NCI-H1105 (cell line): ENCODE measurements around the gene NIPAL4.

Experiments
- DNase-seq: peaks from one replicate; lab custom pipeline; 2025; lab: John Stamatoyannopoulos, UW

NIPAL4 gene

DNA sequence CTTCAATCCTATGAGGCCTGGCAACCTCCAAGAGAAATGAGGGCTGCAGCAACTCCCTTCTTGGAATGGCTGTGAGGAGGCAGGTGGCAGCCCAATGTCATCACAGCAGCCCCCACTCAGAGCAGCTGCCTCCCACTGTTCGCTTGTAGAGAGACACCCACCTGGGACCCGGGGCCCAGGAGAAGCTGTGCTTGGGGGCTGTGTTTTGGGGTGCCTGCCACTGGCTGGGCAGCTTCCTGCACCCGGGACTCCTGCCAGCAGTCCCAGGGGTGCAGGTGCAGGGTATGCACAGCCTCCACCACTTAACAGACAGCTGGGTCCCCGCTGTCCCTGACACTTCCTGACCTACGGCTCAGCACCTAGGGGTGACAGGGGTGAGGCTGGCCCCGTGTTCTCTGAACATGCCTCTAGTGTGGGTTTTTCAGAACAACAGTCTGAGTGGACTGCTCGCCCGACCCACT, 26.2 kb downstream of the NIPAL4 start:
- no peak for DNase-seq

GRCh38 chr5:157486861-157487260, 26.8 kb downstream of the NIPAL4 start:
- no peak for DNase-seq

DNA sequence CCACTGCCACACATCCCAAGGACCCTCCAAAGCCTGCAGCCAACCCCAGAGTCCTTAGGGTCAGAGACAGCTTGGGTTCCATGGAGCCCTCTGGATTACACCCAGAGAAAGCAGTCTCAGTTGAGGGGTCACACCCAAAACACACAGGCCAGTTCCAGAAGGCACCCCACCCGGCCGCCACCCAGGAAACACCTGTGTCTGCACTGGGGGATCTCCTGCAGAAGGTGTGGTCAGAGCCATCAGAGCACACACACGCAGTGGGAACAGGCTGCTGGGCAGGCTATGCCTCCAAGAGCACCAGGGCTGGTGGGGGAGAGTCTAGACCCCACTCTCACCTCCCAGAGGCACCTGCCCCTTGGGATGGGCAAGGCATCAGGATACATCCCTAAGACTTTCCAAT, 27.3 kb downstream of the NIPAL4 start:
- DNase-seq: no peak

- no peak for DNase-seq
Measured at GRCh38 chr5:157491471-157491995, 31.5 kb downstream of the NIPAL4 start.

- DNase-seq: no peak
Measured at GRCh38 chr5:157492886-157493285, 32.9 kb downstream of the NIPAL4 start.

DNA sequence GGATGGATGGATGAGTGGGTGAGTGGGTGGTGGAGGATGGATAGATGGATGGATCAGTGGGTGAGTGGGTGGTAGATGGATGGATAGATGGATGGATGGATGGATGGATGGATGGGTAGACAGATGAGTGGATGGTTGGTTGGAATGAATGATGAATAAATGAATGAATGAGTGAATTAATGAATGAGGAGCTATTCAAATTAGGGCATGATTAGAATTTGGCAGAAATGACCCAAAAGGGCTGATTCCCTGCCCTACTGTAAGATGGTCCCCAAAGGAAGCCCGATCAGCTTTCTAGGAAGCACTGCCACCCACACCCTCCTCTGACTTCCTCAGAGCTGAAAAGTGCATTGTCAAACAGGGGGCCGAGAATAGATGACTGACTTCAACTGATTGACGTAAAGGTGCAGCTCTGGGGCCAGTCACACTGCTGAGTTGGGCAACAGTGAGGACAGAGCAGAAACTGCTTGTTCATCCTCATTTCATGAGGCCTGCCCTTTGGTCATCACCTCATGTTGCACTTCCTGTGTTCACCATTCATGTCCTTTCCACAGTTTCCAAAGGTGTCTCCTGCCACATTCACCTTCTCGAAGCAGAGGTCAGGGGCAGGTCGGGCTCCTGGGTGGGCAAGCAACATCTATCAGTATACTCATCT, 34.3 kb downstream of the NIPAL4 start:
- no peak for DNase-seq

DNA sequence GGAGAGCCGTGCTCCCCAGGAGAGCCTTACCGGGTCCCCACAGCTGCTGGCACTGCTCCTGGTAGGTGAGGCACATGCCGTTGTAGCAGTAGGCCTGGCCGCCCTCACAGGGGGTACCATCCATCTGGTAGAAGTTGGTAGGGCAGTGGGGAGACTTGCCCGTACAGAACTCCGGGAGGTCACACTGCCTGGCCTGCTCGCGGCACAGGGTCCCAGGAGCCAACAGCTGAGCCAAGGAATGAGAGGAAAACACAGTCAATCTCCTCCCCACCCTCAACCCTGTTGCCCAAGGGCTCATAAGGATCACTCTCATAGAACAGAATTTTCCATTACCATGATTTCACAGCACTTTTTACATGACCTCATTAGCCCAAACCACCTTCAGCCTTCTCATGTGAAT, 36.9 kb downstream of the NIPAL4 start:
- DNase-seq: no peak

DNA sequence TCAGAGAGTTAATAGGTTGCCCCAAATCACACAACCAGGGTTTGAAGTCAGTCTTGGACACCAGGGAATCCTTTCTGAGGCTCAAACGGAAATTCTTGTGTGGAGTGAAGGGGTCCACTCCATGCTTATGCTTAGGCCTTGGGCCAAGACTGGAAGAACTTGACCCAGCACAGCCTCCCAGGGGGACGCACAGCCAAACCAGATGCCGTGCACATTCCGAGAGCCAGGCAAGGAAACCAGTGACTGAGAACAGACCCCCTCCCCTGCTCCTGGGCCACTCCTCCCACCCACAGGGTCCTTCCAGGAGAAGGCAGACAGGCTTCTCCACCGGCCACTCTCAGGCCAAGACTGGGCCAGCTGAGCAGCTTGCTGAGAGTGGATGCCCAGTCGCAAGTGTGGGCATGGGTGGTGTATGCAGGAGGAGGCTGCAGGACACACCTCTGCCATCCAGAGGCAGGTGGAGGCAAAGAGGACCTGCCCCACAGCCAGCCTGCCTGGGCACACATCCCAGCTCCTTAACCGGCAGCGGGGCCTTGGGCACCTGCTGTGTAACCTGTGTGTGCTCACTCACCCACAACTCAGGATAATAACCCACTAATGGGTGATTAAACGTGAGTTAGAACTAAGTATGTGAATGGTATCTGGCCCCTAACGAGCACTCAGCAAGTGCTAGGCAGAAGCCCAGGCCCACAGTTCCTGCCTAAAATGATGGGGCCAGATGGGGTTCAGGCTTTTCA, 38.0 kb downstream of the NIPAL4 start:
- DNase-seq: peak; percentile 67

- DNase-seq: no peak
Measured at GRCh38 chr5:157502143-157502647, 42.2 kb downstream of the NIPAL4 start.

DNA sequence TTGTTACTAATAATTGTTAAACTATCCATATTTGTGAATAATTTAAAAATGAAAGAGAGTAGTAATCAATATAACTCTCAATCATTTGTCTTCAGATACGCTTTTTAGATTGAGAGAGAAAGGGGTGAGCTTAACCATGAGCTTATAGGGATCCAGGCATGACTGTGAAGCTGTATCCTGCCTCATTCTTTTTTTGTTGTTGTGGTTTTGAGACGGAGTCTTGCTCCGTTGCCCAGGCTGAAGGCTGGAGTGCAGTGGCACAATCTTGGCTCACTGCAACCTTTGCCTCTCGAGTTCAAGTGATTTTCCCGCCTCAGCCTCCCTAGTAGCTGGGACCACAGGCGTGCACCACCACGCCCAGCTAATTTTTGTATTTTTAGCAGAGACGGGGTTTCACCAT, 44.0 kb downstream of the NIPAL4 start:
- DNase-seq: no peak

DNA sequence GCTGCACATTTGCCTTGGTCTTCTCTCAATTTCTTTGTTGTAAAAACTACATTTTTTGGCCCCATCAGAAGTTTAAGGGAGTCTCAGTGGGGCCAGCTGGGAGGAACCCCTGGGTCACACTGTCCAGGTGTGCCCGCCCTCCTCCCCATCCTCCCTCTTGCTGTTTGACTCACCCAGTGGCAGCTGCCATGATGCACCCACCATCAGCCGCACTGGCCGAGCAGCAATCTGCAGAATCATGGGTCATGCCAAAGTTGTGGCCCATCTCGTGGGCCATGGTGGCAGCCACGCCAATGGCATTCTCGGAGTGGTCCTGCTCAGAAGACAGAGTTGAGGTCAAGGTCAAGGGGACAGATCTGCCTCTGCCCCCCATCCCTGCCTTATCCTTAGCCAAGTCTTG, 45.5 kb downstream of the NIPAL4 start:
- DNase-seq: no peak

DNA sequence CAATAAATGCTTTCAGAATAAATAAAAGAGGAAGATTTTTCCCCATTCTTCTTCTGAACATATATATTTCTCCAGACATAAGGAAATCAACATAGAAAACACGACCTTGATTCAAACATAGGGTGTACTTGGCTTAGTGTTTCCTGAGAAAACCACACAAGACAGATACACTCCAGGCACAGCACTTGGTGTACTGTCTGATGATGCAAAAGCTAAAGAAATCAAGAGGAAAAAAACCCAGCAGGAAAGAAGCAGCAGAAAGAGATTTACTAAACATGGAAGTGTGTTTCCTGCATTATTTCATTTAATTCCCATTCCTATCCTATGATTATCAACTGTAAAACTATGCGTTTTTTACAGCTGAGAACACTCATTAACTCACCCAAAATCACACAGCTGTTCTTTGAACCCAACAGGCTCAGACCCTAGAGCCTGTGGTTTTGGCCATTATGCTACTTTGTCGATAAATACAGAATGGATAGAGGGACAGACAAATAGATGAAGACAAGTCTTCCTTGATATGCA, 46.1 kb downstream of the NIPAL4 start:
- DNase-seq: no peak

GRCh38 chr5:157506981-157507780, 47.2 kb downstream of the NIPAL4 start:
- no peak for DNase-seq

- no peak for DNase-seq
Measured at GRCh38 chr5:157509093-157509492, 49.1 kb downstream of the NIPAL4 start.

DNA sequence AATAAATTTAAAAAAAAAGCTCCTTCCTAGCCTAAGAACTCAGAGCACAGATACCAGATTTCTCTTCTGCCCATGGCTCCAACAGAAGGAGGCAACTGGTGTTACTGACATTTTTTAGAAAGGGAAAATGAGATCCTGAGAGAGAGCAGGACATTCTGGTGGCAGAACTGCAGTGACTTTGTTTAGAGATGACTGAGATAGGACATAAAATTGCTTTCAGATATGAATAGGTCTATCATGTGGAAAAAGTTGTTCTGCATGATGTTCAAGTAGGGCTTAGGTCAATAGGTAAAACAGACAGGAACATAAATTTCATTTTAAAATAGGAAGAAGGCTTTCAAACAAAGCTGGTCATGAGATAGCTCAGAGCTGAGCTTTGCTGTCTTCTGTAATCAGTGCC, 49.6 kb downstream of the NIPAL4 start:
- DNase-seq: no peak

GRCh38 chr5:157510682-157511081, 50.7 kb downstream of the NIPAL4 start:
- DNase-seq: no peak

- DNase-seq: no peak
Measured at GRCh38 chr5:157511651-157512644, 51.9 kb downstream of the NIPAL4 start.

DNA sequence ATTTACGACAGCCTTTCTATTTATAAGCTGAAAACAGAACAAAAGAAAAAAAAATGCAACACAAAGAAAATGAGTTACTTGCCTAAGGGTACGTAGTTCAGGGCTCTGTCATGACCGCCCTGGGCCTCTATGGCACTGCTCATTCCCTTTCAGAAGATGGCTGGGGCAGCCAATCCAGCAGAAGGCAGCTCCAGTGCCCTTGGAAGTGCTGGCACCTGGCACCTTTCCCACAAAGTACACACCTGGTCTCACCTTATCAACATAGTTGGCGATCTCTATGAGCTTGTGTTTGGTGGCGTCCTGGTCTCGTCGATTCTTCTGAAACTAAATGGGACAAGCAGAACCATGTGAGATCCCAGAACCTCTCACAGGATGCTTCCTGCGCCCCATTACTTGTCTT, 53.2 kb downstream of the NIPAL4 start:
- DNase-seq: no peak

- DNase-seq: no peak
Measured at GRCh38 chr5:157514974-157515373, 55.0 kb downstream of the NIPAL4 start.

DNA sequence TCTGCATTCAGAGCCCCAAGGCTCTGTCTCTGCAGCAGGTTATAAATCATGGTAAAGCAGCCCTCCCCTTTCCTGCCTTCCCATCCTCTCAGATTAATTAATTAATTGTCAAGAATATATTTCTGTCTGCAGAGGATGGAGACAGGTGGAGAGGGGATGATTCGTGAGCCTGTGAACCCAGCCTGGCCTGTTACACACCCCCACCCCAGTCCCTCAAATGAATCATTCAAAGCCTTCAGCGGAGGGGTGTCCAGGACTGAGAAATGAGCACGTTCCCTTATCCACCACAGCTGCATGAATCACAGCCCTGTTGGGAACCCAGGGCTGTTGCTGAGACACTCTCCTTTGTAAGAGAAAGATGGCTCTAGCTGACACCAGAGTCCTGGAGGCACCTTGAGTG, 56.0 kb downstream of the NIPAL4 start:
- DNase-seq: no peak
